Peyer's patch (tissue), 4 donors: ENCODE results near the gene MACROH2A1.

Source experiments
- CTCF ChIP-seq, 6 experiments: fragments of 450-650 bp in 4 of 6; fragments of 200-600 bp in 2 of 6; sonication (generic) in 1 of 6; IDR thresholded peaks; one replicate each; pipeline ENCODE4 v1.5.1; 2017 to 2019; ENCODE audit warnings: antibody characterized with exemption in 6 of 6, mild to moderate bottlenecking in 3 of 6, moderate library complexity in 1 of 6
- POLR2A ChIP-seq, 2 donors: fragments of 450-650 bp; IDR thresholded peaks; one replicate each; pipeline ENCODE4 v1.5.1; 2017; ENCODE audit warnings: antibody characterized with exemption in 2 of 2, mild to moderate bottlenecking in 2 of 2, moderate library complexity in 2 of 2

- no peak for TF ChIP-seq CTCF (IDR thresholded peaks at IDR 0.05)
- no peak for TF ChIP-seq POLR2A (IDR thresholded peaks at IDR 0.05)
Observed at GRCh38 chr5:135355169-135355568, 43.9 kb downstream of the MACROH2A1 start.
